Measurements from ENCODE around the gene FCHSD2.

DNA sequence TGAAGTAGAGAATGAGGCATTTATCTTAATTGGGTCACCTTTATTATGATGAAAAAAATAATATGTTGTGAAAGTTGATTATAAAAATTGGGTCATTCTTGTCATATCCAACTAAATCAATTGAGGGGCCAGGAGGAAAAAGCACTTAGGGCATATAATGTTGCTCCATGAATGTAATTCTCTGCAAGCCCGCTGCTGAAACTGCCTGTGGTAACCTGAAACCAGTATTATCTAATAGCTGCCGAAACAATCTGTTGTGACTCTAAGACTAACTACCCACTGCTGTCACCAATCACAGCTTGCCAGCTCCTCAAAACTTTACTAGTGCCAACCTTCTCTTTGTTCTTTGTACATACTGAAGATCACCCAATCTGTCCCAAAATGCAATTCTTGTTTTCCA is 212.1 kb downstream of the FCHSD2 start:
- TF ChIP-seq, protein P1, sequence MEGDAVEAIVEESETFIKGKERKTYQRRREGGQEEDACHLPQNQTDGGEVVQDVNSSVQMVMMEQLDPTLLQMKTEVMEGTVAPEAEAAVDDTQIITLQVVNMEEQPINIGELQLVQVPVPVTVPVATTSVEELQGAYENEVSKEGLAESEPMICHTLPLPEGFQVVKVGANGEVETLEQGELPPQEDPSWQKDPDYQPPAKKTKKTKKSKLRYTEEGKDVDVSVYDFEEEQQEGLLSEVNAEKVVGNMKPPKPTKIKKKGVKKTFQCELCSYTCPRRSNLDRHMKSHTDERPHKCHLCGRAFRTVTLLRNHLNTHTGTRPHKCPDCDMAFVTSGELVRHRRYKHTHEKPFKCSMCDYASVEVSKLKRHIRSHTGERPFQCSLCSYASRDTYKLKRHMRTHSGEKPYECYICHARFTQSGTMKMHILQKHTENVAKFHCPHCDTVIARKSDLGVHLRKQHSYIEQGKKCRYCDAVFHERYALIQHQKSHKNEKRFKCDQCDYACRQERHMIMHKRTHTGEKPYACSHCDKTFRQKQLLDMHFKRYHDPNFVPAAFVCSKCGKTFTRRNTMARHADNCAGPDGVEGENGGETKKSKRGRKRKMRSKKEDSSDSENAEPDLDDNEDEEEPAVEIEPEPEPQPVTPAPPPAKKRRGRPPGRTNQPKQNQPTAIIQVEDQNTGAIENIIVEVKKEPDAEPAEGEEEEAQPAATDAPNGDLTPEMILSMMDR (conservative IDR thresholded peaks at IDR 0.05) = no peak
- no peak for TF ChIP-seq EZH2 (IDR thresholded peaks at IDR 0.05; ENCODE audit: low read depth)

All from PC-9 (cell line).